IPS-NIHi7 (cell line): ENCODE results near the gene DCC.
"Not testable (repeated sequence)": the region's sequence is repeated elsewhere in the genome, so short reads cannot be mapped to it uniquely, and the experiment has no call there.

Experiments used
- DNase-seq: peaks from one replicate; pipeline ENCODE4 v3.0.0; 2012; ENCODE audit warnings: mixed read lengths; ENCODE audit errors: extremely low spot score

DCC gene

DNA sequence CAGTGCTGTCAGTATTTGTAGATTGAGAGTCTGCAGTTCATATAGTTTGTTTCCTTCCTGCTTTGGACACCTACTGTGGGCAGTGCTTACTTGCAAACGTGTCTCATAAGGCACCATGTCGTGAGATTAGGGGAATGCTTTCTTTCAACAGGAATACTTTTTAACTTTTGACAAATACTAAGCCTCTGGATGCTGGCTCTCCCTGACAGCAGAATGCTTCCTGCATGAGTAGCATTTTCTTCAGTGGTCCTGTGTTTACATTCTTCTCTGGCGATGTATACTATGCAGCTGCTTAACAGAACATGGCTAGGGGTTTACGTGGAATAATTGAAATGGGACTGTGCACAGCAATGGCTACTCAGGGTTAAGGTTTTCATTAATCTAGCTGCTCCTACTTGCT, 1077.0 kb downstream of the DCC start:
- DNase-seq, result peak; percentile 24

DNA sequence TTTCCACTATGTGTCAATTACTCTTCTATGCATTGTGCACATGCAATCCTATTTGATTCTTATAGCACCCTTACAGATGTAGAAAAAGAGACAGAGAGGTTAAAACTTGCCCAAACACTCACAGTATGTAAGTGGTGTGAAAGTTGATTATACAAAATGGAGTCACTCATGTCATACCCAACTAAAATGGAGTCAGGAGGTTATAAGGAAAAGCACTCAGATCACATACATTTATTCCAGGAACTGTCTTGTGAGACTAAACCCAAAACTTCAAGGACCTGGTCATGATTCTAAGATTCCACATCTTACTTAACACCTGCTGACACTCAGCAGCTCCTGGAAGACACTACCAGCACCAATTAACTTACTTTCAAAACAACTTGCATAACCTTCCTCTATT, 1081.9 kb downstream of the DCC start:
- no peak for DNase-seq

DNA sequence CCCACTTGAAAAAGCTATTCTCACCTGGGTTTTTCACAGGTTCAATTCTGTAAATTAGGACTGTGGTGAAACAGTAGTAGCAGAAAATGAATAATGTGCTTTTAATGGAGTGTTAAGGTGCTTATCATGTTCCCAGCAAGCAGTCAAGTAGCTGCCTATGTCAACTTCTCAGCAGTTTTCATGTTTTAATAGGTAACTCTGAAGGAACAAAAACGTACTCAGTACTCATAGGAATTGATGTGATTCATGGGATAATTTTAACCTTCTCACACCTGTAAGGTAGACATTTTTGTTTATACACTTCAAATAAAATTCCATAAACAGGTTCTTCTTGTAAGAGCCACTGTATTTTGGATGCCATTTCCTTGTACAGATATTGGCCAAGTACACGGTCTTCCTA, 1082.9 kb downstream of the DCC start:
- no peak for DNase-seq

DNA sequence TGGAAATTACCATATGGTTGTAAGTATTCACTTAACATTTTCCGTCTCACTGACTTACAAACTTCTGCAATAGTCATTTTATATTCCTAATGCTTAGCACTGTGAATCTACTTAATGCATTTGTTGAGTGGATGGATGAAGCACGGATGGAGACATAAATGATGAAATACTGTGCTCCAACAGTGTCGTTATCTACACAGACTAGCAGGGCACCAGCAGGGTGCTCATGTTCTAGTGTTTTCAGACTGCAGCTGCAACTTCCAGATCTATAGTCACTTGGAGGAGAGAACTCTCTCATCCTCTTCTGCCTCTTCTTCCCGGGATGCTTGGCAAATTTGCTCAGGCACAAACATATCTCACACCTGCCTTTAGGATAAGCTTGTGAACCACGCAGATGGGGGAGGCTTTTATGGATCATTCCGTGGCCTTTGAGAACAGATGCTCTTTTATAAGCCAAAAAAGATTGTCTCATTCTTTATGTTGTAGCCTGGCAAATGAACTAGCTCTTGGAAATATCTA, 1086.7 kb downstream of the DCC start:
- no peak for DNase-seq

DNA sequence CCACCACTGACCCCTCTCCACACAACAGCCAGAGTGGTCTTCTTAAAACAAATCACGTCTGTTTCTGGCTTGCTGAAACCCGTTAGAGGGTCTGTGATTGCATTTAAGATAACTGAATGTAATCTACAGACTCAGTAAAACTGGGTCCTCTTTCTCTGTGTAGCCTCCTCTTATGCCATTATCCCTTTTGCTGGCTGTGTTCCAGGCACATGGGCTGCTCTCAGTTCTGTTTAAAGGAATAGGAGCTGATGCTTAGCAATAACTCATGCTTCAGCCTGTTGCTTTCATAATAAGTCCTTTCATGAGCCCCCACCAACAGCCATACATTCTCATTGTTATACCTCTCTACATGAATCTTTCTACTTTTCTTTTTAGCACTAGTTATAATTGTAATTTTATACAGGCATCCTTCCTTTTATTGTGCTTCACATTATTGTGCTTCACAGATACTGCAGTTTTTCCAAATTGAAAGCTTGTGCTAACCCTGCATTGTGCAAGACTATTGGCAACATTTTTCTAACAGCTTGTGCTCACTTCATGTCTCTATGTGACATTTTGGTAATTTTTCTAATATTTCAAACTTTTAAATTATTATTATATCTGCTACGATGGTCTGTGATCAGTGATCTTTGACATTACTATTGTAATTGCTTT, 1101.9 kb downstream of the DCC start:
- no peak for DNase-seq

DNA sequence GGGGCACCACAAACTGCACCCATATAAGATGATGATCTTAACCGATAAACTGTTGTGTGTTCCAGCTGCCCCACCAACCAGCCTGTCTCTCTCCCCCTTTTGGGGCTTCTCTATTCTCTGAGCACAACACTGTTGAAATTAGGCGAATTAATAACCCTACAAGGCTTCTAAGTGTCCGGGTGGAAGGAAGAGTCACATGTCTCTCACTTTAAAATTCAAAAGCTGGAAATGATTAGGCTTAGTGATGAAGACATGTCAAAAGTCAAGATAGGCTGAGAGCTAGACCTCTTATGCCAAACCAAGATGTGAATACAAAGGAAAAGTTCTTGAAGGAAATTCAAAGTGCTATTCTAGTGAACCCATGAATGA, 1102.4 kb downstream of the DCC start:
- no peak for DNase-seq

DNA sequence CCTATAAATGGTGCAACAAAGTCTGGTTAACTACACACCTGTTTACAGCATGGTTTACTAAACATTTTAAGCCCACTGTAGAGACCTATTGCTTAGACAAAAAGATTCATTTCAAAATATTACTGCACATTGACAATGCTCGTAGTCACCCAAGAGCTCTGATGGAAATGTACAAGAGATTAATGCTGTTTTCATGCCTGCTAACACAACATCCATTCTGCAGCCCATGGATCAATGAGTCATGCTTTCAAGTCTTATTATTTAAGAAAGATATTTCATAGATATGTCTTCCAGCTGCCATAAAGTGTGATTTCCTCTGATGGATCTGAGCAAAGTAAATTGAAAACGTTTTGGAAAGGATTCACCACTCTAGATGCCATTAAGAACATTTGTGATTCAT, 1103.3 kb downstream of the DCC start:
- no peak for DNase-seq

DNA sequence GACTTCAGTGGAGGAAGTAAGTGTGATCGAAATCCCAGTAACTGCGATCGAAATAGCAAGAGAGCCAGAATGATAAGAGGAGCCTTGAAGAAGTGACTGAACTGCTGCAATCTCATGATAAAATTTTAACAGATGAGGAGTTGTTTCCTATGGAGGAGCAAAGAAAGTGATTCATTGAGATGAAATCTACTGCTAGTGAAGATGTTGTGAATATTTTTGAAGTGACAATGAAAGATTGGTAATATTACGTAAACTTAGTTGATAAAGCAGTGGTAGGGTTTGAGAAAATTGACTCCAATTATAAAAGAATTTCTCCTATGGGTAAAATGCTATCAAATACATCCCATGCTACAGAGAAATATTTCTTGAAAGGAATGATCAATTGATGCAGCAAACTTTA, 1103.8 kb downstream of the DCC start:
- no peak for DNase-seq

DNA sequence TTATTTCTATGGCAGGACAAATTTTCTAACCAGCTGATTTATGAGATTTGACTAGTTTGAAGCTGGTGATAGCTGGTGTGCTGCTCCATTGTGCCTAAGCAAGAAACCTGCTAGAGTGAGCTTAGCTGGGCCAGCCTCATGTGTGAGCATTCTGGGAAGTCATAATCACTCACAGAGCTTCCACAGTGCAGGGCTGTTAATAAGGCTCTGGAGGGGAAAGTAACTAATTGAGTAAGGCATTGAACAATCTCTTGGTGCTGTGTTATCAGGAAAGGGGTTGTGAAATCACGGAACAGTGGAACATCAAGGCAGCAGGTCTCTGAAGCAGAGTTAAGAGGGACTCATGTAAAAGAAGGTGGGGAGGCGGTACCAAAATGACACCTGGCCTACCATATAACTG, 1111.9 kb downstream of the DCC start:
- no peak for DNase-seq

DNA sequence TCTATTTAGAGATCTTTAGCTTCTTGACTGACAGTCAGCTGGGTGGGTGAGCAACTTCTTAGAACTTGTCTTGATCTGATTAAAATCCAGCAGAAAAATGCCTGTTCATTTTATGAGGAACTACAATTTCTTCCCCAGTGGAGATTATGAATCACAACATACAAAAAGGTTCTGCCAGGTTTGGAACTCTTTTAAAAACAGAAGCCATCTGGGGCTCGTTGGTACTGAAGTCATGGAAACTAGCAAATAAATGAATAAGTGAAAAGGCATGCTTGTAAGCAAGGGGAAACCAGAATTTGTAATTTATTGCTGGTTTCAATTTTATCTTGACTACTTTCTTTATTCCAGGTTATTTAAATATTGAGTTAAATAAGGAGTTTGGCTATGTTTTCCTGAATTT, 1117.1 kb downstream of the DCC start:
- DNase-seq, result no peak

DNA sequence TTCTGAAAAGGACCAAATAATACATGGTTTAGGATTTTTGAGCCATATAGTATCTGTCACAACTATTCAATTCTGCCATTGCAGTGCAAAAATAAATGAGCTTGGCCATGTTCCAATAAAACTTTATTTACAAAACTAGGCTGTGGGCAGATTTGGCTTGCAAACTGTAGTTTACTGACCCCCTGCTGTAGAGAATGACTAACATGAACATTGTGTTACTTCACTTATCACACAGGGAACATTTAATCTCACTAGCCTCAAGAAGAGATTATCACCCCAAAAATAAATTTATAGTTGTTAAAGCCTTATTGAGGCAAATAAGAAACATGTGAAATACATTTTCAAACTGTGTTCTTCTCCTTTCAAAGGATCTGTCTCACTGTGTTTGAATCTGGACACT, 1118.3 kb downstream of the DCC start:
- DNase-seq, result no peak

DNA sequence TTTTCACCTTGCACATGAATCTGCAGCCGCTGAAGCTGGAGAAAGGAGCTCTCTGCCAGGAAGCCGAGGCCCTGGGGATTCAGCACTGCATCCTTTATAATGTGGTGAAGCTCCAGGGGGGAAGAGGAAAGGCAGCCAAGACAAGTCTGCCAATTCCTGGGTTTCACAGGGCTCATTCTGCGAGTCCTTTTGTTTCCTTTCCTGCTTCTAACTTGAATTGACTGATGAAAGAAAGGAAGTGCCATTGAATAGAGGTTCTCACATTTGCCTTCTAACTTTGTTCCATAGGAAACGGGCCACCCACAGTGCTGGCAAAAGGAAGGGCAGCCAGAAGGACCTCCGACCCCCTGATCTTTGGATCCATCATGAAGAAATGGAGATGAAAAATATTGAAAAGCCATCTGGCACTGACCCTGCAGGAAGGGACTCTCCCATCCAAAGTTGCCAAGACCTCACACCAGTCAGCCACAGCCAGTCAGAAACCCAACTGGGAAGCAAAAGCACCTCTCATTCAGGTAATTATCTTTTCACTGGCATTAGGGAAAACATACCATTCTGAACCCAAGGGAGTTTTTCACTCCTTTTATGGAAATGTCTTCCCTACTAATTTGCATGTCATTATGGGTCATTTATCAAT, 1119.1 kb downstream of the DCC start:
- peak; percentile 45 for DNase-seq

DNA sequence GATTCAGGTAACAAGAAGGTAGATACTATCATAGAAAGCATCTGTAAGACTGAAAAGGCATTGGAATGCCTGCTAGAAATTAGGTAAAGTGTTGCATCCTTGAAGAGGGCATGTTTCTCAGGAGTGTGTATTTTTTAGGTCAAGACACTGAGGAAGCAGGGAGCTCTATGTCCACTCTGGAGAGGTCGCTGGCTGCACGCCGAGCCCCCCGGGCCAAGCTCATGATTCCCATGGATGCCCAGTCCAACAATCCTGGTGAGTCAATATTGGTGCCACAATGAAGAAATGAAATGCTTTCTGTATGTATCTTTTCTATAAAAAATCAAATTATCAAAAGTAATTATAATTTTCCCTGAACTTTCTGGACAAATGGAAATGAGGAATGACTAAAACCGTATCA, 1127.8 kb downstream of the DCC start:
- DNase-seq, result no peak

DNA sequence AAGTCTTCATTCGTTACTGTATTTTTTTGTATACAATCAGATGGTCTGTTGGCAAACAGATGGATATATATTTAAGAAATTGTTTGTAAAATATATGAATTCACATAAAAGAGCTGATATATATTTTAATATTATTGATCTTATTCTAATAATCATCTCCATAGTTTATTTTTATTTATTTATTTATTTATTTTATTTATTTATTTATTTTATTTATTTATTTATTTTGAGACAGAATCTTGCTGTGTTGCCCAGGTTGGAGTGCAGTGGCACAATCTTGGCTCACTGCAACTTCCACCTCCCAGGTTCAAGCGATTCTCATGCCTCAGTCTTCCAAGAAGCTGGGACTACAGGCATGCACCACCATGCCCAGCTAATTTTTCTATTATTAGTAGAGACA, 1128.2 kb downstream of the DCC start:
- not testable (repeated sequence) for DNase-seq

DNA sequence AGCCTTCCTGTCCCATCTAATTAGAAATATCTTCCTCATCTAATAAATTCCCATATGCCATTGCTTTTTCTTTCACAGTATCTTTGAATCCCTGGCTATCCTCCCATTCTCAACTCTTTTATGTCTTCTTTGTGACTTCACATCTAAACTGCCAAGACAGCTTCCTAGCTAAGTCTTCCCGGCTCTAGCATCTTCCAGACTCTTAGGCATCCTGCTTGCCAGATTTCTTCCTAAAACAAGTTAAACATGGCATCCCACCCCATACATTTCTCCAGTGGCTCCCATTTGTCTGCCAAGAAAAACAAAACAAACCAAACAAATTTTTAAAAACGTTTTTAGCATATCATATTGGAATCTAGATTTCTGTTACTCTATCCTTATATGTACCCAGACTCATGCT, 1132.5 kb downstream of the DCC start:
- DNase-seq, result no peak

DNA sequence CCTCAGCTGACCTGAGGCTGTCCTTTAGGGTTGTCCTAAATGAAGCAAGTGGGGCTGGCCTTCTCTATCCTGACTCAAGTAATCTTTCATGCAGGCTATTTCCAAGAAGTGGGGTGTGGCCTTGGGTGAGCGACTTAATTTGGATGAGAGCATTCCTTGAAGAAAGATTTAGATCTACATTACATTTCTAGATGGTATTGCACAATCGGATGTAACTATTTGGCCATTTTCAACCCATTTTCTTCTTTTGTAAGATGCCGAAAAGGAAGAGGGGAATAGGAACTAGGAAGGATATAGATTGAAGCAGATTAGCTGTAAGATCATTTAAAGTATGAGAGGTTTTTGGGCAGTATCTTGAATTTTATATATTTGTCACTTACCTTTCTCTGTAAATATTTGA, 1138.2 kb downstream of the DCC start:
- DNase-seq, result no peak

DNA sequence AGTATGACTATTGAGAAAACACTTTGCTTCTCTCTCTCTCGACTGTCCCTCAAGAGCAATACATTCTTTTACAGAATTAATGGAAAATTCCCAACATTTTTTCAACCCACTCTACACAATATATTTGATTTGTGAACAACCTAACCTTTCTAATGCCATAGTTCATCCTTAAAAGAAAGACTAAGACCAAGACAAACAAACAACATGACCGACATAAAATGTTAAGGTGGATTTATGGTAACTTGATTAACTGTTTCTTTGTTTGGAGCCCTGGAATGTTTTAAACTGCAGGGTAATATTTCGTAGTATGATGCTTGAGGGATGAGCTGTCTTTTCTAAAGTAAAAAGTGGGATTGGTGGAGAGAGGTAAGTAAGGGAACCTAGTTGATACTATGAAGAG, 1146.3 kb downstream of the DCC start:
- DNase-seq, result no peak

DNA sequence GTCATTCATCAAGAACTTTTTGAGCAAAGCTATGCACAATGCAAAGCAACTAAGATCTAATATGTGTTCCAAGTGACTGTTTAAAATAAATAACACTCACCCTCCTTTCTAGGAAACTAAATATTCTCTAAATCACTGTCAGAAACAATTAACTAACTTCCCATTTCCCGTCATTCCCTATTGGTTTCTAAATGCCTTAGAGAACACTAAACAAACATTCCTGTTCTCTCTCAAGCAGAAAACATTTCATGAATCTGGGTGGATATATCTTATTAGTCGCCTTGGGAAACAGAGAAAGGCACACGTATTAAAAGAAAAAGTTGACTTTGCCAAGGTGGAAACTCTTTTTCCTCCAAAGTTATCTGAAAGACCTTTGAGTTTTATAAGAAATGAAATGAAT, 1149.3 kb downstream of the DCC start:
- DNase-seq, result no peak

DNA sequence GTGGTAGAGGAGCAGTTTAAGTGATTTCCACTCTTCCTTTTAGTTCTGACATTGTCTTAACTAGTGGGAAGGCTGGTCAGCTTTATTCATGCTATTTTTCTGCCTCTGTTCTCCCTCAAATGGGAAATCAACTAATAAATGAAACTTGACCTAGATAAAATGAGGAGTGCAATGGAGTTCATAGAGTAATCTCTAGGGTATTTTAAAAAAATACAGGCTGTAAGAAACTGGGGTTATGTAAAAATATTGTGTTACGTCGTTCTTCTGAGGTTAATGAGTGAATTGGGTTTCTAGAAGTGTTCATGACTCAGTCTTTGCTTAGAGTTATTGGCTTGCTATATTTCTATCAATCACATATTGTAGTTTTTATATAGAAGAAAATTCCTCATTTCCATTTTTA, 1150.0 kb downstream of the DCC start:
- DNase-seq, result no peak

DNA sequence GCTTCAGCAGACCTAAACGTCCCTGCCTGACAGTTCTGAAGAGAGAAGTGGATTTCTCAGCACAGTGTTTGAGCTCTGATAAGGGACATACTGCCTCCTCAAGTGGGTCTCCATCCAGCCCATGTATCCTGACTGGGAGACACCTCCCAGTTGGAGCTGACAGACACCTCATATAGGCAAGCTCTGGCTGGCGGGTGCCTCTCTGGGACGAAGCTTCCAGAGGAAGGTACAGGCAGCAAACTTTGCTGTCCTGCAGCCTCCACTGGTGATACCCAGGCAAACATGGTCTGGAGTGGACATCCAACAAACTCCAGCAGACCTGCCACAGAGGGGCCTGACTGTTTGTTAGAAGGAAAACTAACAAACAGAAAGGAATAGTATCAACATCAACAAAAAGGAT, 1156.0 kb downstream of the DCC start:
- no peak for DNase-seq

DNA sequence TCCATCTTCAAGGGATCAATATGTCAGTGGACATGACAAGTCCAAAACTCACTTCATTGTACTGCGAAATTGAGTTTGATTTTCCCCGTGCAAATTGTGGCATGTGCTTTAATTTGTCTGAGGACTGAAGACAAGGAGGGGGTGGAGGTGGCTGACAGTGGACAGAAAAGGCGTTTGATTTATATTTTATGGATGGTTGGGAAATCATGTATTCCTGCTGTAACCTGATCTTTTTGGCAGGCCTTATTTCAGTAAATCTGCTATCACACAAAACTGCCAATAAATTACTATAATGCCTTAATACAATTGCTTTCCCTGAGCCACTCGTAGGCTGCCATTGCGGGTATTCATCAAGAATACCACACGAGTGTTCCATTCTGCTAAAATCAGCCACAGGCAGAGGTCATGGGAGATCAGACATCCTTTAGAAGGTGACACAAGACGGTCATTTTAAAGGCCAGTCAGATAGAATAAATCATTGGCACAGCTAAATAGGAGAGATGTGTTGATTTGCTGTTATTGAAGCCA, 1164.0 kb downstream of the DCC start:
- DNase-seq, result no peak

DNA sequence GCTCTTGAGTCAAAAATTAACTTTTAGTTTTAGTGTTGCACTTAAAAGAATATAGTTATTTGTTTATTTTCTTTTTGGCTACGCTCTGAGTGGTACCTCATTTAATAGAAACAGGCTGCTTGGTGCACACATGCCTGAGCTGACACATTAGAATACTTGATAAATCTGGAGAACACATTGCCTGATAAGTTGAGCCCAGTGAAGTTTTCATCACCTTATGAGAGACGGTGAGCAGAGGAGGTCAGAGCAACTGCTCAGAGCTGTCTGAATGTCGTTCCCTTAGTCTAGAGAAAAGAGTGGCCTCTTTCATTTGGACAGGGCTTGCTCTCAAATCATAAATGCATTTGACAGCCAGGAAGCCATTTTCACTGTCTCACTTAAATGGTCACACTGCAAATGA, 1168.5 kb downstream of the DCC start:
- DNase-seq, result no peak

DNA sequence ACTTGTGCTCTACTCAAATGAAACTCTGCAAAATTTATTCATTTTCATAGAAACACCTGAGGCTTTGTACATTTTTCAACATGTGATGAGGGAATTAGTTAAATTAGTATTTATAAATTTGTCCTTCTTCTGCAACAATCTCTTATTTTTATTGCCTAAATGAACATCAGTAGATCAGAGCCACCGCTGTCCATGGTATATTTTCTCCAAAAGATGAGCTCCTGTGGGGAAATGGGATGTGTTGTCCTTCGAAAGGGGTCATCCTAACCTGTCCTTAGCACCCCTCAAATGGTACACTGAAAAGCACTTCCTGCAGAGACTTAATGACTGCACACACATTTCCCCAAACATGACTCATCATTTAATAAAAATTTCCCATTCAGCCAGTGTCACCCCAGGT, 1169.9 kb downstream of the DCC start:
- DNase-seq, result no peak

DNA sequence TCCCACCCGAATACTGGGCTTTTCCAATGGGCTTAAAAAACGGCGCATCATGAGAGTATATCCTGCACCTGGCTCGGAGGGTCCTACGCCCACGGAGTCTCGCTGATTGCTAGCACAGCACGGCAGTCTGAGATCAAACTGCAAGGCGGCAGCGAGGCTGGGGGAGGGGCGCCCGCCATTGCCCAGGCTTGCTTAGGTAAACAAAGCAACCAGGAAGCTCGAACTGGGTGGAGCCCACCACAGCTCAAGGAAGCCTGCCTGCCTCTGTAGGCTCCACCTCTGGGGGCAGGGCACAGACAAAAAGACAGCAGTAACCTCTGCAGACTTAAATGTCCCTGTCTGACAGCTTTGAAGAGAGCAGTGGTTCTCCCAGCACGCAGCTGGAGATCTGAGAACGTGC, 1171.7 kb downstream of the DCC start:
- not testable (repeated sequence) for DNase-seq
